Stimulated activated CD8-positive, alpha-beta memory T cell treated with anti-CD3 and anti-CD28 coated beads, Interleukin-15, amount 100 ng/mL, for 4 hours (primary cell): ENCODE measurements around the gene GNA12.

Source experiments
- DNase-seq, 2 donors: peaks; one replicate each; pipeline ENCODE4 v3.0.0-alpha.2; 2020; ENCODE audit warnings: low read depth in 2 of 2

Gene GNA12

GRCh38 chr7:2838451-2838850 is 5.7 kb downstream of the GNA12 start:
- no peak for DNase-seq

GRCh38 chr7:2837496-2837895 is 6.6 kb downstream of the GNA12 start:
- no peak for DNase-seq

GRCh38 chr7:2834748-2835441 is 9.2 kb downstream of the GNA12 start:
- DNase-seq: no peak

- DNase-seq: no peak
These were observed 10.8 kb downstream of the GNA12 start for GRCh38 chr7:2833083-2833910.

- no peak for DNase-seq
These were observed 11.6 kb downstream of the GNA12 start for GRCh38 chr7:2832461-2832860.

- DNase-seq: no peak
These were observed 13.3 kb downstream of the GNA12 start for GRCh38 chr7:2830609-2831376.

GRCh38 chr7:2829040-2829439 is 15.1 kb downstream of the GNA12 start:
- no peak for DNase-seq

GRCh38 chr7:2826771-2827170 is 17.3 kb downstream of the GNA12 start:
- no peak for DNase-seq

- no peak for DNase-seq
These were observed 18.4 kb downstream of the GNA12 start for GRCh38 chr7:2825559-2826227.

GRCh38 chr7:2824678-2825461 is 19.2 kb downstream of the GNA12 start:
- DNase-seq: no peak

- DNase-seq: no peak
These were observed 20.0 kb downstream of the GNA12 start for GRCh38 chr7:2824026-2824677.

- DNase-seq: no peak
These were observed 21.0 kb downstream of the GNA12 start for GRCh38 chr7:2823130-2823529.

GRCh38 chr7:2821842-2822507 is 22.1 kb downstream of the GNA12 start:
- no peak for DNase-seq

GRCh38 chr7:2821161-2821841 is 22.8 kb downstream of the GNA12 start:
- no peak for DNase-seq

GRCh38 chr7:2820508-2820934 is 23.6 kb downstream of the GNA12 start:
- no peak for DNase-seq

- DNase-seq: no peak
These were observed 24.1 kb downstream of the GNA12 start for GRCh38 chr7:2819954-2820397.

- DNase-seq: no peak
These were observed 24.8 kb downstream of the GNA12 start for GRCh38 chr7:2819161-2819953.

- no peak for DNase-seq
These were observed 25.5 kb downstream of the GNA12 start for GRCh38 chr7:2818653-2819052.

GRCh38 chr7:2818121-2818520 is 26.0 kb downstream of the GNA12 start:
- DNase-seq: no peak
